GM12878 (cell line): Measurements from ENCODE around the gene HOGA1. TPM values are rescaled to one million over a fixed set of nuclear protein-coding genes. Genes with fewer than 3 reads are reported as not detected.

ENCODE experiments used
- ATAC-seq: fragments of 200-7000 bp; cut with Tn5 transposase; 3 replicates; pipeline ENCODE4 v1.9.1; 2020; ENCODE audit warnings: mild to moderate bottlenecking, moderate library complexity
- BruUV-seq: library from RNA; stranded (reverse); fragments of 400-500 nt; replicated peaks from 2 replicates; lab custom pipeline; 2021; lab: Mats Ljungman, UMichigan
- CTCF ChIA-PET: fragments of 300-600 bp; sonication (Branson Sonifier 250); formaldehyde crosslinking; extraction: SDS; loops from one replicate; lab custom pipeline; 2021; ENCODE audit warnings: inconsistent platforms; lab: Yijun Ruan, JAX
- POLR2A ChIA-PET: fragments of 350-600 bp; formaldehyde crosslinking; extraction: SDS; loops from one replicate; lab custom pipeline; 2021; ENCODE audit warnings: inconsistent platforms; lab: Charles Lee
- RAD21 ChIA-PET: fragments of 300-600 bp; sonication (Branson Sonifier 250); formaldehyde crosslinking; loops from one replicate; lab custom pipeline; 2023; ENCODE audit warnings: antibody characterized with exemption; ENCODE audit not compliant: unreplicated experiment; lab: Charles Lee
- SMC1A ChIA-PET: fragments of 300-600 bp; sonication (Branson Sonifier 250); formaldehyde crosslinking; loops from one replicate; lab custom pipeline; 2023; ENCODE audit not compliant: unreplicated experiment, uncharacterized antibody; lab: Charles Lee
- DNase-seq: peaks from one replicate; pipeline ENCODE4 v3.0.0-alpha.2; 2011; ENCODE audit warnings: low read depth, low spot score
- FAIRE-seq: peaks from 3 replicates; lab custom pipeline; 2011; peaks lifted over from hg19 to GRCh38; lab: Jason Lieb, UNC
- H2AFZ ChIP-seq: 2 replicates; pipeline ENCODE4 v1.6.0; 2011; ENCODE audit warnings: low read depth, low read length, control low read depth; ENCODE audit not compliant: control insufficient read depth
- H3K27ac ChIP-seq: 2 replicates; pipeline ENCODE4 v1.5.1; 2011; ENCODE audit warnings: control low read depth; ENCODE audit not compliant: control insufficient read depth, insufficient read depth
- H3K27me3 ChIP-seq, 2 experiments: replicated peaks in 1 of 2; 2 replicates each; pipeline versions ENCODE4 v1.6.0 to v1.6.1; 2011; ENCODE audit warnings: low read length in 1 of 2; ENCODE audit not compliant: control insufficient read depth in 2 of 2, insufficient read depth in 2 of 2
- H3K36me3 ChIP-seq, 2 experiments: 2 replicates each; pipeline ENCODE4 v1.5.1; 2011; ENCODE audit warnings: low read length in 1 of 2; ENCODE audit not compliant: control insufficient read depth in 2 of 2, insufficient read depth in 2 of 2
- H3K4me1 ChIP-seq: 2 replicates; pipeline ENCODE4 v1.6.1; 2011; ENCODE audit warnings: mild to moderate bottlenecking, low read length, moderate library complexity, mixed read lengths; ENCODE audit not compliant: control insufficient read depth, insufficient read depth
- H3K4me2 ChIP-seq: 2 replicates; pipeline ENCODE4 v1.6.0; 2011; ENCODE audit warnings: control low read depth; ENCODE audit not compliant: control insufficient read depth, insufficient read depth
- H3K4me3 ChIP-seq: fragments of 200-600 bp; sonication (generic); 2 replicates; pipeline ENCODE4 v1.5.1; 2016
- H3K79me2 ChIP-seq: 2 replicates; pipeline ENCODE4 v1.6.0; 2011; ENCODE audit warnings: low read length; ENCODE audit not compliant: control insufficient read depth, insufficient read depth
- H3K9ac ChIP-seq: 2 replicates; pipeline ENCODE4 v1.8.0; 2011; ENCODE audit warnings: low read length, control low read depth, mixed read lengths; ENCODE audit not compliant: control insufficient read depth, insufficient read depth
- H3K9me3 ChIP-seq: replicated peaks from 3 replicates; pipeline ENCODE4 v1.5.1; 2011; ENCODE audit warnings: mild to moderate bottlenecking, low read length; ENCODE audit not compliant: control insufficient read depth, insufficient read depth
- H4K20me1 ChIP-seq: 2 replicates; pipeline ENCODE4 v1.6.0; 2011; ENCODE audit not compliant: control insufficient read depth, insufficient read depth
- ASH2L ChIP-seq: fragments of 300-600, 200-600 bp; sonication (generic); IDR thresholded peaks from 2 replicates; pipeline ENCODE4 v1.6.1; 2017; ENCODE audit warnings: low read depth, mild to moderate bottlenecking, borderline replicate concordance
- BMI1 ChIP-seq: fragments of 450-650 bp; IDR thresholded peaks from 2 replicates; pipeline ENCODE4 v1.6.1; 2016; ENCODE audit warnings: mild to moderate bottlenecking, moderate library complexity, borderline replicate concordance
- BRCA1 ChIP-seq: IDR thresholded peaks from 2 replicates; pipeline ENCODE4 v1.6.1; 2011; ENCODE audit warnings: low read depth, low read length, improper control_type of control experiment
- GATAD2B ChIP-seq: fragments of 450-650 bp; conservative IDR thresholded peaks from 2 replicates; pipeline ENCODE4 v1.6.1; 2017; ENCODE audit warnings: low read depth, mild to moderate bottlenecking, moderate library complexity
- HDGF ChIP-seq: fragments of 450-650 bp; IDR thresholded peaks from 2 replicates; pipeline ENCODE4 v1.6.1; 2016; ENCODE audit warnings: antibody characterized with exemption
- NFXL1 ChIP-seq: fragments of 450-650 bp; IDR thresholded peaks from 2 replicates; pipeline ENCODE4 v1.6.1; 2017; ENCODE audit warnings: antibody characterized with exemption, mild to moderate bottlenecking, borderline replicate concordance
- NFYA ChIP-seq: IDR thresholded peaks from 2 replicates; pipeline ENCODE4 v1.6.1; 2011; ENCODE audit warnings: low read depth, mild to moderate bottlenecking, low read length, improper control_type of control experiment, borderline replicate concordance
- RB1 ChIP-seq: fragments of 450-650 bp; formaldehyde crosslinking; IDR thresholded peaks from 2 replicates; pipeline ENCODE4 v1.6.1; 2017; ENCODE audit warnings: mild to moderate bottlenecking, borderline replicate concordance
- SMAD5 ChIP-seq: IDR thresholded peaks from 2 replicates; pipeline ENCODE4 v1.6.1; 2016; ENCODE audit warnings: antibody characterized with exemption, low read depth
- YY1 ChIP-seq: IDR thresholded peaks from 2 replicates; pipeline ENCODE4 v1.6.1; 2011; ENCODE audit warnings: low read depth, mild to moderate bottlenecking, low read length
- ZNF24 ChIP-seq: fragments of 450-650 bp; IDR thresholded peaks from 2 replicates; pipeline ENCODE4 v1.6.1; 2017; ENCODE audit warnings: antibody characterized with exemption, mild to moderate bottlenecking
- WGBS: methylation state at CpG from one replicate; pipeline ENCODE4 v1.1.6; 2016; ENCODE audit warnings: low lambda C conversion rate; ENCODE audit not compliant: insufficient replicate concordance, insufficient coverage; ENCODE audit errors: missing lambda C conversion rate; 5-methylcytosine and 5-hydroxymethylcytosine counted together
- in situ Hi-C: fragments of 300-500 bp; cut with MboI; formaldehyde crosslinking; loops from 9 replicates; pipeline ENCODE4 v1.14.3; 2018; ENCODE audit warnings: mixed read lengths
- intact Hi-C: fragments of 100-400 bp; cut with micrococcal nuclease; formaldehyde crosslinking; loops from one replicate; pipeline ENCODE4 v1.14.2; 2022; ENCODE audit not compliant: unreplicated experiment
- polyA plus RNA-seq, 11 experiments: library from polyadenylated mRNA; depleted of rRNA in 4 of 11; unstranded in 6 of 11; stranded (reverse) in 5 of 11; fragments of >200 nt; fragmentation: Nextera tagmentation in 4 of 11; fragmentation: Illumina TruSeq in 1 of 11; extraction: Ambion mirVana in 4 of 11; extraction: Trizol in 1 of 11; gene quantifications; 1 replicate in 1 of 11; 2 replicates in 10 of 11; pipeline versions ENCODE4 v1.2.1 to v1.2.3, GENCODE V29; 2011 to 2016; ENCODE audit warnings: inconsistent platforms in 2 of 11, missing spikeins in 2 of 11, low read depth in 1 of 11
- total RNA-seq, 4 experiments: library from RNA; depleted of rRNA in 3 of 4; stranded (reverse); fragments of >200 nt in 3 of 4; fragmentation: Illumina TruSeq in 1 of 4; extraction: Trizol in 1 of 4; gene quantifications; 2 replicates each; pipeline versions ENCODE4 v1.2.1 to v1.2.3, GENCODE V29; 2013 to 2021
- TF ChIP-seq, protein P1 (sequence below): fragments of 450-650 bp; IDR thresholded peaks from 2 replicates; pipeline ENCODE4 v1.6.1; 2017; ENCODE audit warnings: borderline replicate concordance
- TF ChIP-seq, protein P2 (sequence below): IDR thresholded peaks from 2 replicates; pipeline ENCODE4 v1.6.1; 2011; ENCODE audit warnings: borderline replicate concordance, low read depth, mild to moderate bottlenecking, moderate library complexity, mixed read lengths, low read length; ENCODE audit not compliant: insufficient read depth; ENCODE audit errors: extremely low read length
- TF ChIP-seq, protein P3 (sequence below): IDR thresholded peaks from 2 replicates; pipeline ENCODE4 v1.6.1; 2012; ENCODE audit warnings: low read depth, low read length, improper control_type of control experiment
- TF ChIP-seq, protein P4 (sequence below): IDR thresholded peaks from 2 replicates; pipeline ENCODE4 v1.6.1; 2012; ENCODE audit warnings: low read depth, low read length, improper control_type of control experiment

Gene HOGA1
- total and polyA plus RNA-seq, 10 of the 15 experiments (the other 5 are each of a cell fraction or from before 2014, with no cell fraction given): 0.01 to 0.19 (median 0.06) TPM; not detected in 6

DNA sequence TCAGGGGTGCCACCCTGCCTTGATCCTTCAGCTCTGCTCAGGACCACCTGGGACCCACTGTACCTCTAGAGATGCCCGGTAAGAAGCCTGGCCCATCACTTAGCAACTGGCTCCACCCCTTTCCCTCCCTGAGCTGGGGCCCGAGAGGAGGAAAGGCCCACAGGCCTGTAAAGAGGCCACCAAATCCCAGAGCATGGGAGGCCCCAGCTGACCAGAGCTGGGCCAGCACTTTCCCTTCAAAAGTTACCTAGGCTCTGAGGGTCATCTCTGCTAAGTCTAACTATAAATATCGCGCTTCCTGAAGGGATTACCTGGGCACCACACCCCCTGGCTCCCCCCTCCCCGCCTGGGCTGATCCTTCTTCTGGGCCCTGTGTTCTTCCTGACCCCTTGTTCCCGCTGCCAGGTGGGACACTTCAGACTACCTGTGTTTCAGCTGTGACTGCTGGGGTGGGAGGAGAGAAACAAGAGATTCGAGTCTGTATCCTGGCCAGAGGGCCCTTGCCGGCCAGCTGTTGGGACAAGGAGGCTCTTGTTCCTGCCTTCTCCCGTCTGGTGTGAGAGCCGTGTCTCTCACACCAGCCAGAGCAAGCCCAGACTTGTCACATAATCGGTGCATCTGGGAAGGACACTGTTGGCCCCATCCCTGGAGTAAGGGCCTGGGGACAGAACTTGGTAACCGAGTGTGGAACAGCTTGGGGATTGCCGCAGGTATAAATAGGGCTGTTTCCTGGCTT, 34.4 kb upstream of the HOGA1 start (continued):
- TF ChIP-seq, protein P1, sequence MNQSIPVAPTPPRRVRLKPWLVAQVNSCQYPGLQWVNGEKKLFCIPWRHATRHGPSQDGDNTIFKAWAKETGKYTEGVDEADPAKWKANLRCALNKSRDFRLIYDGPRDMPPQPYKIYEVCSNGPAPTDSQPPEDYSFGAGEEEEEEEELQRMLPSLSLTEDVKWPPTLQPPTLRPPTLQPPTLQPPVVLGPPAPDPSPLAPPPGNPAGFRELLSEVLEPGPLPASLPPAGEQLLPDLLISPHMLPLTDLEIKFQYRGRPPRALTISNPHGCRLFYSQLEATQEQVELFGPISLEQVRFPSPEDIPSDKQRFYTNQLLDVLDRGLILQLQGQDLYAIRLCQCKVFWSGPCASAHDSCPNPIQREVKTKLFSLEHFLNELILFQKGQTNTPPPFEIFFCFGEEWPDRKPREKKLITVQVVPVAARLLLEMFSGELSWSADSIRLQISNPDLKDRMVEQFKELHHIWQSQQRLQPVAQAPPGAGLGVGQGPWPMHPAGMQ: no peak
- TF ChIP-seq HDGF (no peak), YY1 (no peak)
- TF ChIP-seq, protein P2, sequence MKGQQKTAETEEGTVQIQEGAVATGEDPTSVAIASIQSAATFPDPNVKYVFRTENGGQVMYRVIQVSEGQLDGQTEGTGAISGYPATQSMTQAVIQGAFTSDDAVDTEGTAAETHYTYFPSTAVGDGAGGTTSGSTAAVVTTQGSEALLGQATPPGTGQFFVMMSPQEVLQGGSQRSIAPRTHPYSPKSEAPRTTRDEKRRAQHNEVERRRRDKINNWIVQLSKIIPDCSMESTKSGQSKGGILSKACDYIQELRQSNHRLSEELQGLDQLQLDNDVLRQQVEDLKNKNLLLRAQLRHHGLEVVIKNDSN: no peak

DNA sequence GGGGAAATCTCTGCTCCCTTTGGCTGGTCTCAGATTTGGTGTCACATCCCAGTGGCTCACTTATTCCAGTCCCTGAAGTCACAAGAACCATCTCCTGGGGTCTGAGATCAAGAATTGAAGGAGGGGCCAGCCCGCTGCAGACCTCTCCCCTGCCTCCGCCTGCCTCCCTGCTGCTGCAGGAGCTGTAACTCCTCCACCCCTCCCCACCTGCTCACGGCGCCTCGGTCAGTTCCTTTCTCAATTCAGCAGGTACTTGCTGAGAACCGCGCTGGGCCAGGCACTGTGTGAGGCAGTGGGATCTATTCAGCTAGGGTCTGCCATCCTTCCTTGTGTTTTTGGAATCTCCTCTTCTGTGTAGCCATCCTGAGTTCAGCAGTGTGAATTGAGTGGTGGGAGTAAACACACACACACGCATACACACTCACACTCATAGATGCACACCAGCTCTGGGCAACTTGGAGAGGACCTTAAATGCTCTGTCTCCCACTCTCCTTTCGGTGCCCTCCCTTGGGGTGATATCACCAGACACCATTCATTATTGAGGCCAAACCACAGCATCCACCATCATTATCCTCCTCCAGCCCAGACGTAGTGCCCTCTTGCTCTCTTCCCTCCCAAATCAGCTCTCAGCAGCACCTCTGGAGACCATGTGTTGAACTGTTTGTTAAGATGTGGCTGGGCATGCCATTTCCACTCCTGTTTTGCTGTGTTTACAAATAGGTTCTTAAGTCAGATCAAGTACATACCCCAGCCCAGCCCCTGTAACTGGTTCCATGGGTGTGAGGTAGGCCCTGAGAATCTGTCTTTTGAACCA, 33.6 kb upstream of the HOGA1 start:
- H3K4me3 ChIP-seq: no peak overlapping the region
- DNase-seq: no peak
- ChIA-PET SMC1A (no interaction called here), RAD21 (interaction anchor here (1.1 kb wide), 1 partner anchor 107 kb away, joined by 3 read pairs; no protein-coding TSS in a partner anchor), POLR2A (no interaction called here), CTCF (interaction anchor here (0.7 to 5.9 kb wide), 5 partner anchors 16 to 143 kb away, joined by 4 to 62 read pairs (median 27); partner anchors contain the start of gene ANKRD2)
- H4K20me1 ChIP-seq: no peaks in the 10 kb centered on the region
- TF ChIP-seq RB1: no peak
- TF ChIP-seq NFYA: no peak
- no peak for TF ChIP-seq GATAD2B
- TF ChIP-seq, protein P3, sequence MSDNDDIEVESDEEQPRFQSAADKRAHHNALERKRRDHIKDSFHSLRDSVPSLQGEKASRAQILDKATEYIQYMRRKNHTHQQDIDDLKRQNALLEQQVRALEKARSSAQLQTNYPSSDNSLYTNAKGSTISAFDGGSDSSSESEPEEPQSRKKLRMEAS: no peak
- TF ChIP-seq ZNF24: no peak
- TF ChIP-seq BRCA1: no peak
- no peak for TF ChIP-seq BMI1
- TF ChIP-seq, protein P4, sequence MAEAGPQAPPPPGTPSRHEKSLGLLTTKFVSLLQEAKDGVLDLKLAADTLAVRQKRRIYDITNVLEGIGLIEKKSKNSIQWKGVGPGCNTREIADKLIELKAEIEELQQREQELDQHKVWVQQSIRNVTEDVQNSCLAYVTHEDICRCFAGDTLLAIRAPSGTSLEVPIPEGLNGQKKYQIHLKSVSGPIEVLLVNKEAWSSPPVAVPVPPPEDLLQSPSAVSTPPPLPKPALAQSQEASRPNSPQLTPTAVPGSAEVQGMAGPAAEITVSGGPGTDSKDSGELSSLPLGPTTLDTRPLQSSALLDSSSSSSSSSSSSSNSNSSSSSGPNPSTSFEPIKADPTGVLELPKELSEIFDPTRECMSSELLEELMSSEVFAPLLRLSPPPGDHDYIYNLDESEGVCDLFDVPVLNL: no peak
- TF ChIP-seq NFXL1: no peak
- no peak for TF ChIP-seq ASH2L
- no peak for TF ChIP-seq SMAD5
- no peaks in the 10 kb centered on the region for H3K27me3 ChIP-seq
- WGBS: 86% methylated on average over 10 of the region's 10 CpGs
- FAIRE-seq: no peak
- intact Hi-C loops: no loop called here
- no peak overlapping the region for H3K9ac ChIP-seq
- H3K4me2 ChIP-seq: no peak overlapping the region
- no peaks in the 10 kb centered on the region; the same call in 2 of the 3 replicates for H3K9me3 ChIP-seq
- H3K27ac ChIP-seq: no peak overlapping the region
- no peaks in the 10 kb centered on the region for H3K79me2 ChIP-seq
- ATAC-seq: no peak
- H3K36me3 ChIP-seq: no peaks in the 10 kb centered on the region
- BruUV-seq: no TSS peak
- no peak overlapping the region for H2AFZ ChIP-seq
- in situ Hi-C loops: no loop called here
- H3K4me1 ChIP-seq: peaks cover 18% of the 10 kb centered on the region
